ENCODE results near the gene CD59.

The CD59 gene

DNA sequence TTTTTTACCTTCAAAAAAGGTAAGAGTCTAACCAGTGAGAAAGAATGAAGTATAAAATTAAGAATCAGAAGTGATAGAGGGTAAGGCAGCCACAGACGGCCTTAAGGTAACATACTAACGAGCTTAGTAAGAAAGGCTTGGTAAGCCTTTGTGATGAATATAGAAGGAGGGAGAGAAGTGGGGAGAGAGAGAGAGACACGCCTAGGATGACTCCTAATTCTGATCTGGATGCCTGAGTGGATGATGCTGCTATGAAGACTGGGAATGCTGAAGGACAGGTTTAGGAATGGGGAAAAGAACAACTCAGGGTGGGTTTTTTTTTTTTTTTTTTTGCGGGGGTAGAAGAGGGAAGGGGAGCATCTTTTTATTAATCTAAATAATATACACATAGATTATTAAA is 33.3 kb upstream of the CD59 start:
- no peak overlapping the region for H2AFZ ChIP-seq (ENCODE audit: low read depth, low read length, severe bottlenecking)
- no peak overlapping the region for H3K27ac ChIP-seq (ENCODE audit: low read depth, low read length)
- no peaks in the 10 kb centered on the region for H3K9me3 ChIP-seq (ENCODE audit: insufficient read depth, low read length)
- no peak for TF ChIP-seq EZH2phosphoT487 (conservative IDR thresholded peaks at IDR 0.05; ENCODE audit: low read length)
- TF ChIP-seq, protein P1, sequence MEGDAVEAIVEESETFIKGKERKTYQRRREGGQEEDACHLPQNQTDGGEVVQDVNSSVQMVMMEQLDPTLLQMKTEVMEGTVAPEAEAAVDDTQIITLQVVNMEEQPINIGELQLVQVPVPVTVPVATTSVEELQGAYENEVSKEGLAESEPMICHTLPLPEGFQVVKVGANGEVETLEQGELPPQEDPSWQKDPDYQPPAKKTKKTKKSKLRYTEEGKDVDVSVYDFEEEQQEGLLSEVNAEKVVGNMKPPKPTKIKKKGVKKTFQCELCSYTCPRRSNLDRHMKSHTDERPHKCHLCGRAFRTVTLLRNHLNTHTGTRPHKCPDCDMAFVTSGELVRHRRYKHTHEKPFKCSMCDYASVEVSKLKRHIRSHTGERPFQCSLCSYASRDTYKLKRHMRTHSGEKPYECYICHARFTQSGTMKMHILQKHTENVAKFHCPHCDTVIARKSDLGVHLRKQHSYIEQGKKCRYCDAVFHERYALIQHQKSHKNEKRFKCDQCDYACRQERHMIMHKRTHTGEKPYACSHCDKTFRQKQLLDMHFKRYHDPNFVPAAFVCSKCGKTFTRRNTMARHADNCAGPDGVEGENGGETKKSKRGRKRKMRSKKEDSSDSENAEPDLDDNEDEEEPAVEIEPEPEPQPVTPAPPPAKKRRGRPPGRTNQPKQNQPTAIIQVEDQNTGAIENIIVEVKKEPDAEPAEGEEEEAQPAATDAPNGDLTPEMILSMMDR (IDR thresholded peaks at IDR 0.05; ENCODE audit: insufficient read depth, low read length, poor library complexity, severe bottlenecking), result no peak
- H3K27me3 ChIP-seq (ENCODE audit: low read length), result no peaks in the 10 kb centered on the region
- no peaks in the 10 kb centered on the region for H4K20me1 ChIP-seq (ENCODE audit: low read depth, low read length)
- no peaks in the 10 kb centered on the region for H3K36me3 ChIP-seq (ENCODE audit: low read length)
- no peak overlapping the region for H3K4me3 ChIP-seq (ENCODE audit: insufficient read depth, low read length, poor library complexity, severe bottlenecking)
- H3K4me2 ChIP-seq (ENCODE audit: low read depth, low read length, poor library complexity, severe bottlenecking), result no peak overlapping the region
- H3F3A ChIP-seq (ENCODE audit: insufficient read depth), result no peaks in the 10 kb centered on the region
- H3K9ac ChIP-seq (ENCODE audit: low read length), result no peak overlapping the region
- no peaks in the 10 kb centered on the region for H3K9me2 ChIP-seq (replicated peaks; ENCODE audit: insufficient read depth, low read length)
- no peaks in the 10 kb centered on the region for H3K79me2 ChIP-seq (ENCODE audit: insufficient read depth, low read length)

DNA sequence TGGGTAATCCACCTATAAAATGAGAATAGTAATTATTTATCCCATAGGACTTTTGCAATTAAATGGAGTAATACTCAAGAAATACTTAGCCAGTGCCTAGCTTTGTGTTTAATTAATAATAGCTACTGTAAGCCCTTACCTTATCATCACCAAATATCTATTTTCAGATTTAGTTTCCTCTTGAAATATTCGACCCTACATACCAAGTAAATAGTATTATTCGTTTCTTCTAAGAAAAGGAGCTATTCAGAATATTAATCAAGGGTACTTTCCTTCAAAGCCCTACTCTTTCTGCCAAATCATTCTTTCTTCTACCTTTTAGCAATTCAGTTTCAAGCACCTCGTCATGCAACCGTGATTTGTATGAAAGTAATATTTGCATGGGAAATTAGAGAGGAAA is 31.4 kb upstream of the CD59 start:
- Histone ChIP-seq H3K4me2 (ENCODE audit: low read depth, low read length, poor library complexity, severe bottlenecking) (no peak overlapping the region), H3K79me2 (ENCODE audit: insufficient read depth, low read length) (no peaks in the 10 kb centered on the region), H3K27ac (ENCODE audit: low read depth, low read length) (no peak overlapping the region), H3K9ac (ENCODE audit: low read length) (no peak overlapping the region), H3K27me3 (ENCODE audit: low read length) (no peaks in the 10 kb centered on the region), H3K9me3 (ENCODE audit: insufficient read depth, low read length) (no peaks in the 10 kb centered on the region), H3F3A (ENCODE audit: insufficient read depth) (no peaks in the 10 kb centered on the region), H4K20me1 (ENCODE audit: low read depth, low read length) (no peaks in the 10 kb centered on the region), H3K36me3 (ENCODE audit: low read length) (no peaks in the 10 kb centered on the region), H3K9me2 (replicated peaks; ENCODE audit: insufficient read depth, low read length) (no peaks in the 10 kb centered on the region), H2AFZ (ENCODE audit: low read depth, low read length, severe bottlenecking) (no peak overlapping the region), H3K4me3 (ENCODE audit: insufficient read depth, low read length, poor library complexity, severe bottlenecking) (no peak overlapping the region)
- TF ChIP-seq, protein P1 (IDR thresholded peaks at IDR 0.05; ENCODE audit: insufficient read depth, low read length, poor library complexity, severe bottlenecking), result no peak

DNA sequence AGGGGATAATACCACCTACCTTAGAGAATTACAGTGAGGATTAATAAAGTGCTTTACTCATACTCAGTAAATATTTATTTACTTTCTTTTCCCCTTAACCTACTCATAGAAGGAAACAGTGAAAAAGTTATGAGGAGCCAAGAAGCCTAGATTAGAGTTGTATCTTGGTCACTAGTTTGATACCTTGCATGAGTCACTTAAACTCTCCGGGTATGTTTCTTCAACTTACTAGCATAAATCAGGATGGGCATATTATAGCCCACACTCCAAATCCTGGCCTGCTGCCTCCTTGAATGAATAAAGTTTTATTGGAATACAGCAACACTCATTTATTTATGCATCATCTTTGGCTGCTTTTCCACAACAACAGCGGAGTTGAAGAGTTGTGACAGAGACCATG is 29.9 kb upstream of the CD59 start:
- H4K20me1 ChIP-seq (ENCODE audit: low read depth, low read length), result no peaks in the 10 kb centered on the region
- H3F3A ChIP-seq (ENCODE audit: insufficient read depth), result no peaks in the 10 kb centered on the region
- H3K27me3 ChIP-seq (ENCODE audit: low read length), result no peaks in the 10 kb centered on the region
- no peak overlapping the region for H3K4me3 ChIP-seq (ENCODE audit: insufficient read depth, low read length, poor library complexity, severe bottlenecking)
- H3K9me3 ChIP-seq (ENCODE audit: insufficient read depth, low read length), result no peaks in the 10 kb centered on the region
- H3K36me3 ChIP-seq (ENCODE audit: low read length), result no peaks in the 10 kb centered on the region
- no peak overlapping the region for H3K4me2 ChIP-seq (ENCODE audit: low read depth, low read length, poor library complexity, severe bottlenecking)
- no peak overlapping the region for H2AFZ ChIP-seq (ENCODE audit: low read depth, low read length, severe bottlenecking)
- H3K79me2 ChIP-seq (ENCODE audit: insufficient read depth, low read length), result no peaks in the 10 kb centered on the region
- no peak overlapping the region for H3K27ac ChIP-seq (ENCODE audit: low read depth, low read length)
- TF ChIP-seq, protein P1 (IDR thresholded peaks at IDR 0.05; ENCODE audit: insufficient read depth, low read length, poor library complexity, severe bottlenecking), result no peak
- no peak for TF ChIP-seq EZH2phosphoT487 (conservative IDR thresholded peaks at IDR 0.05; ENCODE audit: low read length)
- no peaks in the 10 kb centered on the region for H3K9me2 ChIP-seq (replicated peaks; ENCODE audit: insufficient read depth, low read length)
- H3K9ac ChIP-seq (ENCODE audit: low read length), result no peak overlapping the region

DNA sequence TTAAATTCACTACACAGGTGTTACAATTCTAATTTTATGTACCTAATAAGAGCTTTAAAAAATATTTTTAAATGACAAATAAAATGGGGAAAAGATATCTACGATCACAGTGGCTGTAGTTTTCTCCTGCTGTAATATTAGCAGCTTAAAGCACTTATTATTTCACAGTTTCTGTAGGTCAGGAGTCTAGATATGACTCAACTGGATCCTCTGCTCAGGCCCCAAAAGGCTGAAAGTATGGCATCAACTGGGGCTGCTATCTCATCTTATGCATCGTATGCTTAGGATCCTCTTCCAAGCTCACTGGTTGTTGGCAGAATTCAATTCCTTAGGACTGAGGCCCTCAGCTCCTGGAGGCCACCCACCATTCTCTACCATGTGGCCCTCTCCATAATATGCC is 25.2 kb upstream of the CD59 start:
- no peak overlapping the region for H3K4me3 ChIP-seq (ENCODE audit: insufficient read depth, low read length, poor library complexity, severe bottlenecking)
- no peak overlapping the region for H3K9ac ChIP-seq (ENCODE audit: low read length)
- H3K79me2 ChIP-seq (ENCODE audit: insufficient read depth, low read length), result no peaks in the 10 kb centered on the region
- no peaks in the 10 kb centered on the region for H4K20me1 ChIP-seq (ENCODE audit: low read depth, low read length)
- H2AFZ ChIP-seq (ENCODE audit: low read depth, low read length, severe bottlenecking), result no peak overlapping the region
- no peaks in the 10 kb centered on the region for H3K9me3 ChIP-seq (ENCODE audit: insufficient read depth, low read length)
- no peak overlapping the region for H3K27ac ChIP-seq (ENCODE audit: low read depth, low read length)
- no peak for TF ChIP-seq EZH2phosphoT487 (conservative IDR thresholded peaks at IDR 0.05; ENCODE audit: low read length)
- TF ChIP-seq, protein P1 (IDR thresholded peaks at IDR 0.05; ENCODE audit: insufficient read depth, low read length, poor library complexity, severe bottlenecking), result no peak
- H3K4me2 ChIP-seq (ENCODE audit: low read depth, low read length, poor library complexity, severe bottlenecking), result no peak overlapping the region
- no peaks in the 10 kb centered on the region for H3K9me2 ChIP-seq (replicated peaks; ENCODE audit: insufficient read depth, low read length)
- H3K36me3 ChIP-seq (ENCODE audit: low read length), result no peaks in the 10 kb centered on the region
- no peaks in the 10 kb centered on the region for H3F3A ChIP-seq (ENCODE audit: insufficient read depth)
- no peaks in the 10 kb centered on the region for H3K27me3 ChIP-seq (ENCODE audit: low read length)
